Mesodermal cell (in vitro differentiated cells): ENCODE measurements around the gene AP2A1.
A peak's percentile ranks its signal among the peaks of the same experiment; 100 is the strongest.

Source experiments
- H3K27ac ChIP-seq: 2 replicates; pipeline ENCODE4 v1.7.0; 2013; ENCODE audit warnings: mild to moderate bottlenecking, low read depth, low read length, moderate library complexity; ENCODE audit not compliant: severe bottlenecking
- H3K36me3 ChIP-seq: 2 replicates; pipeline ENCODE4 v1.7.1; 2013; ENCODE audit warnings: mild to moderate bottlenecking, low read length, moderate library complexity; ENCODE audit not compliant: control insufficient read depth, insufficient read depth
- H3K4me1 ChIP-seq: one replicate; pipeline ENCODE4 v1.7.1; 2013; ENCODE audit warnings: mild to moderate bottlenecking, low read length; ENCODE audit not compliant: insufficient read depth, control insufficient read depth, poor library complexity, severe bottlenecking
- H3K4me3 ChIP-seq: 2 replicates; pipeline ENCODE4 v1.7.0; 2013; ENCODE audit warnings: low read length, control low read depth, mild to moderate bottlenecking; ENCODE audit not compliant: insufficient read depth, poor library complexity, severe bottlenecking; ENCODE audit errors: extremely low read depth
- H3K9me3 ChIP-seq: 2 replicates; pipeline ENCODE4 v1.7.1; 2013; ENCODE audit warnings: mild to moderate bottlenecking, low read length, moderate library complexity; ENCODE audit not compliant: control insufficient read depth
- WGBS, 2 experiments: methylation state at CpG; one replicate each; pipeline ENCODE4 v1.1.5; 2013; ENCODE audit warnings: missing lambda C conversion rate in 2 of 2; ENCODE audit not compliant: insufficient coverage in 2 of 2; 5-methylcytosine and 5-hydroxymethylcytosine counted together

Gene AP2A1

DNA sequence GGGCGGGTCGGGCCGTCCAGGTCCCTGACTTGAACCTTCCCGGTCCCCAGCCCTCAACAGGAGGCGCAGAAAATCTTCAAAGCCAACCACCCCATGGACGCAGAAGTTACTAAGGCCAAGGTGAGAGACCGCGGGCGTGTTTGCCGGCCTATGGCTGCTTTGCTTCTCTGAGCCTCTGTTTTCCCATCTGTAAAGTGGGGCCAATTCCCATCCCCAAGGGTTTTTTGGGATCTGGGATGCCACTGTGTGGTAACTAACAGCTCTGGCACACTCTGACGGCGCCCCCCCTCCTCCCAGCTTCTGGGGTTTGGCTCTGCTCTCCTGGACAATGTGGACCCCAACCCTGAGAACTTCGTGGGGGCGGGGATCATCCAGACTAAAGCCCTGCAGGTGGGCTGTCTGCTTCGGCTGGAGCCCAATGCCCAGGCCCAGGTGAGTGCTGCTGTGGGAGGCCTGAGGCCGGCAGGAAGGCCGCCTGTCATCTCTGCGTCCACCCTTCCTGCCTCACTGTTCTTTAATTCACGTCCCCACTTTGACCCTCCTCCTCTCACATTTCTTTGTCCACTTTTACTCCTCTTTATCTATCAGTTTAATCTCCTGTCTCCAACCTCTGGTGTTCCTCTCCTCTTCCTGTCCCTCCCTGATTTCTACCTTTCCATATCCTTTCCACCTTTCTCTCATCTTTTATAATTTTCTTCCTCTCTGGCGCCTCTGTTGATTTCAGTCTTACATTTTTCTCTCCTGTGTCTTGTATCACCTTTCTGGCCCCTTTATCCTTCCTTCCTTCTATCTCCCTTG is 39.2 kb downstream of the AP2A1 start:
- WGBS, 2 experiments, result 95 to 96% methylated on average over 18 to 19 of the region's 20 CpGs
- no peak overlapping the region for H3K4me3 ChIP-seq
- no peaks in the 10 kb centered on the region for H3K9me3 ChIP-seq
- no peak overlapping the region for H3K27ac ChIP-seq
- H3K36me3 ChIP-seq, result peaks cover 52% of the 10 kb centered on the region
- H3K4me1 ChIP-seq, result no peaks in the 10 kb centered on the region

DNA sequence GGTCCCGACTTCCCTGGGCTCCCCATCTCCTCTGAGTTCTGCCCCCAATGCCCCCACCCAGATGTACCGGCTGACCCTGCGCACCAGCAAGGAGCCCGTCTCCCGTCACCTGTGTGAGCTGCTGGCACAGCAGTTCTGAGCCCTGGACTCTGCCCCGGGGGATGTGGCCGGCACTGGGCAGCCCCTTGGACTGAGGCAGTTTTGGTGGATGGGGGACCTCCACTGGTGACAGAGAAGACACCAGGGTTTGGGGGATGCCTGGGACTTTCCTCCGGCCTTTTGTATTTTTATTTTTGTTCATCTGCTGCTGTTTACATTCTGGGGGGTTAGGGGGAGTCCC is 39.8 kb downstream of the AP2A1 start:
- H3K4me3 ChIP-seq, result no peak overlapping the region
- H3K9me3 ChIP-seq, result no peaks in the 10 kb centered on the region
- no peak overlapping the region for H3K27ac ChIP-seq
- no peaks in the 10 kb centered on the region for H3K4me1 ChIP-seq
- peaks cover 48% of the 10 kb centered on the region for H3K36me3 ChIP-seq
- WGBS, 2 experiments, result 94 to 97% methylated on average over 6 to 7 of the region's 8 CpGs

DNA sequence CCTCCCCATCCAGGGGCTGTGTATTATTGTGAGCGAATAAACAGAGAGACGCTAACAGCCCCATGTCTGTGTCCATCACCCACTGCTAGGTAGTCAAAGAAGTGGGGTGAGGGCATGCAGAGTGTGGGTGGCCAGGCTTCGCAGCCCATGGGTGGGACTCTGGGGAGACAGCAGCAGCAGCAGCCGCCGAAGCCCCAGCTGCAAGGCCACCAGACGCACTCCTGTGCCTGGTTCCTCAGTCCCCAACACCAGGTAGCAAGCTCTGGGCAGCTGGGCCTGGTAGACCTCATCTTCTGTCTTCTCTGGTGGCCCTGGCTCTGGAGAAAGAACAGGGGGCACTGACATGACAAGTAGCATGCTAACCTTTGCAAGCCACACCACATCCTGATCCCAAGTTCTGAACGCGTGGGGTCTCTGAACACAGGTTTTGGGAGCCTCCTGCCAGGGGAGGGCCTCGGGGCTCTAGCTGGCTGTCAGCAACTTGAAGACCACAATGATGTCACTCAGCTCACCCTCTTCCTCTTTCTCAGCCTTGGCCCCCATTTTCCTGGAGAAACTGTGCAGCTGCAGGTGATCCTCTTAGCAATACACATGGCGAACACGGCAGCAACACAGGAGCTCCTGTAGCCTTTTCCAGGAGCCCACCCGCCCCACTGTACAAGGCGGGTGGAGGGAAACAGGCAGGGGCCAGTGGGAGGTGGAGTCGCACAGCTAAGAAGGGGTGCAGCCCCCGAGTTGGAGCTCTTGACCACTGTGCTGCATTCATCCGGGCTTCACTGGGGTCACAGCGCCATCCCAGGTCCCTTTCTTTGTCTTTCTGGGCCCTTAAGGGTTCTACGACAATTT is 40.5 kb downstream of the AP2A1 start:
- Histone ChIP-seq H3K4me3 (no peak overlapping the region), H3K9me3 (no peaks in the 10 kb centered on the region), H3K4me1 (no peaks in the 10 kb centered on the region), H3K27ac (no peak overlapping the region), H3K36me3 (peaks cover 48% of the 10 kb centered on the region)
- WGBS, 2 experiments, result 94 to 97% methylated on average over 15 to 16 of the region's 18 CpGs

DNA sequence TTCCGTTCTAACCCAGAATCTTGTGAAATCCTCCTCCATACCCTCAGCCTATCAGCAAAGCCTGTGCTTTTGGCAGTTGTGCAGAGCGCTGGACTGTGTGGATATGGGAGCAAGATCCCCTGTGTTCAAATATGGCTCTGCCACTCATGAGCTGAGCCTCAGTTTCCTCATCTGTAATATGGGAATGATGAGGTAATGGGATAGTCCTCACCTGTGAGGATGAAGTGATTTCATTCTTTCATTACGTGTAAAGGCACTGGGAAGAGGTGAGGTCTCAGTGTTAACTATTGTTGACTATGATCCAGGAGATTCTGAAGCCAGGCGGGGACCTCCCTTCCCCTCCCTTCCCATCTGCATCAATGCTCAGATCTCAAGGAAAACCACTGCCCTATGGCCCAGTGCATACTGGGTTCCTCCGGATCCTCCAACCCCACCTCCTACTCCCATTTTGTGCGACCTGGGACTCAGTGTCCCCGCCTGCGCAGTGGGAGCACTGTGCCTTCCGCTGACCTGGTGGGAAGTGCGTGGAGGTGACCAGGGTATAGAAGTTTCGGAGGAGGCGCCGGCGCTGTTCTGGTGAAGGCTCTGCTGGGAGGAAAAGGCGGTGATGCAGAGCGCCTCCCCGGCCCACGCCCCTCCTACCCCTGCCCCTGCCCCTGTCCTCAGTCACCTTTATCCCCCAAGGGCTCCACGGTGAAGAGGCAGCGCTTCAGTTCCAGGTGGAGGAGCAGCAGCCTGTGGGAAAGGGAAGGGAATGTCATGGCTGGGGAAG is 41.3 kb downstream of the AP2A1 start:
- no peak overlapping the region for H3K27ac ChIP-seq

DNA sequence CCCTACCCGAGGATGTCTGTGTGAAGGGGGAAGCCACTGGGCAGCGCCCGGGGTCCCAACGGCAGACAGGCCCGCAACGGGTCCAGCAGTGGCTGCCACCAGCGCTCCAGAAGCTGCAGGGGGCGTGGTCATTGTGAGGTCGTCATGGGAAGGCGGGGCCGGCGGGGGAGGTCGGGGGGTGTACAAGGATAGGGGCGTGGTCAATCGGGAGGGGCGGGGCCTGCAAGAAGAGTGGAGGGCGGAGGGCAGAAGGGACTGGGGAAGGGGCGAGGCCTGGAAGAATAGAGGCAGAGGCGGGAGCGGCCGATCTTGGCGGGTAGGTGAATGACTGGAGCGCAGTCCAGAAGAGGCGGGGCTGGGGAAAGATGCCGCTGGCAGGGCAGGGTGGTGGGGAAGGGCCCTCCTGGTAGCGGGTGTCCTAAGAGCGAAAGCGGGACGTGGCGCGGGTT is 41.9 kb downstream of the AP2A1 start:
- 13 to 17% methylated on average over 19 to 25 of the region's 31 CpGs for whole genome bisulfite sequencing, 2 experiments
- H3K4me1 ChIP-seq, result no peaks in the 10 kb centered on the region
- peaks cover 35% of the 10 kb centered on the region for H3K36me3 ChIP-seq
- peak overlapping the region; percentile 43 for H3K4me3 ChIP-seq
- H3K9me3 ChIP-seq, result no peaks in the 10 kb centered on the region
- H3K27ac ChIP-seq, result peak overlapping the region; percentile 53

More for the DNA sequence above, 41.3 kb downstream of the AP2A1 start:
- H3K9me3 ChIP-seq, result no peaks in the 10 kb centered on the region
- no peak overlapping the region for H3K4me3 ChIP-seq
- no peaks in the 10 kb centered on the region for H3K4me1 ChIP-seq
- peaks cover 42% of the 10 kb centered on the region for H3K36me3 ChIP-seq
- WGBS, 2 experiments, result 92 to 98% methylated on average over 9 to 10 of the region's 20 CpGs

DNA sequence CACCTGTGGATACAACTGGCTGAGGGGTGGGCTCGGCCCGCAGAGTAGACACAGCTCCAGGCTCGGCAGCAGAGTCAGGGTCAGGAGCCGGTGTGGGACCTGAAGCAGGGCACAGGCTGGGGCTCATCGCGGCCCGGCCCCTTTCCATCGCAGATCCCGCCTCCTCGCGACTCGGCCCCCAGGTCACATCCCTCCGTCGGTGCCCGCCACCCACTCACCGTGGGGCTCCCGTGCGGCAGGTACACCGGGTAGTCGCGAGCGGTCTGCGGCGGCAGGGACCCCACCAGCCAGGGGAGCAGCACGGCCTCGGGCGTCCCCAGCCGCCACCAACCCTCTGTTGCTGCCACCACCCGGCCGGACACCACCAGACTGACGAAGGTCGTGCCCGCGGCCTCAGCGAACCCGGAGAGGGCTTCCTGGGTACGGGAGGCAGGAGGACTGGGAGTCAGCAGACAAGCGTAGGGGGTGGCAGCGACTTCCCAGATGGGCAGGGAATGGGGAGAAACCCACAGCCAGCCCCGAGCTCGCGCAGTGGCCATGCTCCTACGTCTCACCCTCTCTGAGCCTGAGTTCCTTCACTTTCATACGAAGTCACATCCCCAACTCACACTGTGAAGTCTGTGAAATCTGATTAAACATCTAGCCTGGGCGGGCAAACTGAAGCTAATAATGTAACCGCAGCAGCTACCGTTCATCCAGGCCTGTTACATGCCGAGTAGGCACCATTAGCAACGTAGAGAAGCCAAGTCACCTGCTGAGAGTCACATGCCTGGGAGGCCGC is 42.5 kb downstream of the AP2A1 start:
- peak overlapping the region; percentile 53 for H3K27ac ChIP-seq
- peaks cover 33% of the 10 kb centered on the region for H3K36me3 ChIP-seq
- H3K9me3 ChIP-seq, result no peaks in the 10 kb centered on the region
- WGBS, 2 experiments, result 22 to 28% methylated on average over 42 to 50 of the region's 50 CpGs
- H3K4me3 ChIP-seq, result peak overlapping the region; percentile 43
- no peaks in the 10 kb centered on the region for H3K4me1 ChIP-seq

DNA sequence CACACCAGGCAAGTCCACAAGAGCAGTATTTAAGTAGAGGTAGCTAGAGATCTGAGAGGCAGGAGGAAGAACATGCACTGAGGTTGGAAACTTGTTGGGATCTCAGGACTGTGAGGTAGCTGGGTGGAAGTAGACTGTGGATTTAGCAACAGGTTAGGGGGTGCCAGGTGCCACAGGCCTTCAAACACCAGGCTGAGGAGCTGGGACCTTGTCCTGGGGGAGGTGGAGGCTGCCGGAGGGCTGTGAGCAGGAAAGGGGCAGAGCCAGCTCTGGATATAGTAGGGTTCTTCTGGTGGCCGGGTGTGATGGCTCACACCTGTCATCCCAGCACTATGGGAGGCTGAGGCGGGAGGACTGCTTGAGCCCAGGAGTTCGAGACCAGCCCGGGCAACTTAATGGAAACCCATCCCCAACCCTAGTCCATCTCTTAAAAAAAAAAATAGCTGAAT is 43.2 kb downstream of the AP2A1 start:
- Histone ChIP-seq H3K4me1 (no peaks in the 10 kb centered on the region), H3K9me3 (no peaks in the 10 kb centered on the region), H3K4me3 (no peak overlapping the region), H3K36me3 (peaks cover 27% of the 10 kb centered on the region), H3K27ac (no peak overlapping the region)
- WGBS, 2 experiments, result 94 to 98% methylated on average over 2 to 5 of the region's 5 CpGs

DNA sequence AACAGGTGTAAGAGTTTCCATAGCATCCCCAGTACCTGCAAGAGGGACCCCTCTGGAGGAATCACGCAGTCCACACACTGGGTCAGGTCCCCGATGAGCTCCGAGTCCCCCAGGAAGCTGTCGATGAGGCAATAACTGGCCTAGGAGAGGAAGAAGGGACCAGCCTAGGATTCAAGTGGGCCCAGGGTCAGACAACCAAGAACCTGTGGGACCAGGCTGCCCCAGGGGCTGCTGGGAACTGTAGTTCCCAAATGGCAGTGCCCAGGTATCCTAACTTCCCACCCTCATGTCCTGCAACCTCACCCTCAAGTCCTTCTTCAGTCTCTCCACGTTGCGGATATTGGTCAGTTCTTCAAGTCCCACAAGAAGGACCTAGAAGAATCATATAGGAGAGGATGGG is 44.5 kb downstream of the AP2A1 start:
- peaks cover 15% of the 10 kb centered on the region for H3K36me3 ChIP-seq
- H3K4me3 ChIP-seq, result no peak overlapping the region
- H3K9me3 ChIP-seq, result no peaks in the 10 kb centered on the region
- no peak overlapping the region for H3K27ac ChIP-seq
- no peaks in the 10 kb centered on the region for H3K4me1 ChIP-seq
- WGBS, 2 experiments, result 100% methylated on average over 4 of the region's 6 CpGs

DNA sequence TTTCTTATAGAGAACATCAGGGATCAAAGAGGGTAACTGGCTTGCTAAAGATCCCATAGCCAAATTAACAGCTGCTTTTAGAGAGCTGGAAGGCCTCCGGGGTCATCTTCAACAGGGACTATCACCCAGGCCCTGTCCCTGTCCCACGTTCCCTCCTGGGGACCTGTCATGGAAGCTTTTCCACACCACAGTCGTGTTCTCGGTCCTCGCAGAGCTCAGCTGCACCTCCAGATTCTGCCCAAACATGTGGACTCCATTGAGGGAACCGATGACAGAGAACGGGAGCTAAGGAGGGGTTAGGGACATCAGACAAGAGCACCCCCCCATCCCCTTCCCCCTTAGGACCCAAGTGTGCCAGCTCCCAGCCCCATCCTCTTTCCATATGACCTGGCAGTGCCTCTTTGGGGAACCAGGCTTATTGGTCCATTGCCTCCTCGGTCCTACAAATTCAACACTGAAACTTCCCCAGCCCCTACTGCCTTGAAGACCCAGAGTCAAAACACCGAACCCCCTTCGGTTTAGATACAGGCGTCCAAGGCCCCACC is 45.7 kb downstream of the AP2A1 start:
- WGBS, 2 experiments, result 62 to 67% methylated on average over 9 to 10 of the region's 11 CpGs

More for the DNA sequence above, 45.7 kb downstream of the AP2A1 start:
- peak overlapping the region; percentile 50 for H3K4me3 ChIP-seq
- H3K27ac ChIP-seq, result peak overlapping the region; percentile 97
- H3K4me1 ChIP-seq, result no peaks in the 10 kb centered on the region
- no peaks in the 10 kb centered on the region for H3K9me3 ChIP-seq
- H3K36me3 ChIP-seq, result peaks cover 7% of the 10 kb centered on the region
